ENCODE results near the gene ABLIM3.
"Not testable (repeated sequence)": the region's sequence is repeated elsewhere in the genome, so short reads cannot be mapped to it uniquely, and the experiment has no call there.

Gene ABLIM3

GRCh38 chr5:149268928-149269557 is 127.8 kb downstream of the ABLIM3 start:
- DNase-seq (ENCODE audit: low read depth in 1 of 2, low spot score in 1 of 2) = peak; percentile 76 to 79
- TF ChIP-seq JUND (IDR thresholded peaks at IDR 0.05; ENCODE audit: low read depth) = no peak
- in situ Hi-C loops (cut with HindIII; ENCODE audit: low pct_unique_long_range_greater_than_20kb, low sequenced_read_pairs) = no loop called here

GRCh38 chr5:149271195-149271715 is 130.0 kb downstream of the ABLIM3 start:
- no peak for TF ChIP-seq JUND (IDR thresholded peaks at IDR 0.05; ENCODE audit: low read depth)
- DNase-seq (ENCODE audit: low read depth in 1 of 2, low spot score in 1 of 2) = no peak
- in situ Hi-C loops (cut with HindIII; ENCODE audit: low pct_unique_long_range_greater_than_20kb, low sequenced_read_pairs) = no loop called here

- in situ Hi-C loops (cut with HindIII; ENCODE audit: low pct_unique_long_range_greater_than_20kb, low sequenced_read_pairs) = no loop called here
- DNase-seq (ENCODE audit: low read depth in 1 of 2, low spot score in 1 of 2) = peak; percentile 48 to 70
- TF ChIP-seq JUND (IDR thresholded peaks at IDR 0.05; ENCODE audit: low read depth) = no peak
Observed at GRCh38 chr5:149271716-149272563, 130.6 kb downstream of the ABLIM3 start, which contains the start of gene AFAP1L1. AFAP1L1 (plus strand) TSS chr5:149271859; CDS start chr5:149271969, 110 bp downstream.

GRCh38 chr5:149272781-149273180 is 131.5 kb downstream of the ABLIM3 start:
- DNase-seq (ENCODE audit: low read depth in 1 of 2, low spot score in 1 of 2); in situ Hi-C loops (cut with HindIII; ENCODE audit: low pct_unique_long_range_greater_than_20kb, low sequenced_read_pairs): not testable (repeated sequence)

- in situ Hi-C loops (cut with HindIII; ENCODE audit: low pct_unique_long_range_greater_than_20kb, low sequenced_read_pairs) = no loop called here
- TF ChIP-seq JUND (IDR thresholded peaks at IDR 0.05; ENCODE audit: low read depth) = no peak
- no peak for DNase-seq (ENCODE audit: low read depth in 1 of 2, low spot score in 1 of 2)
Observed at GRCh38 chr5:149273237-149273636, 131.9 kb downstream of the ABLIM3 start.

GRCh38 chr5:149273950-149274349 is 132.7 kb downstream of the ABLIM3 start:
- in situ Hi-C loops (cut with HindIII; ENCODE audit: low pct_unique_long_range_greater_than_20kb, low sequenced_read_pairs) = no loop called here
- no peak for TF ChIP-seq JUND (IDR thresholded peaks at IDR 0.05; ENCODE audit: low read depth)
- DNase-seq (ENCODE audit: low read depth in 1 of 2, low spot score in 1 of 2) = no peak

GRCh38 chr5:149274939-149275338 is 133.6 kb downstream of the ABLIM3 start:
- no peak for TF ChIP-seq JUND (IDR thresholded peaks at IDR 0.05; ENCODE audit: low read depth)
- in situ Hi-C loops (cut with HindIII; ENCODE audit: low pct_unique_long_range_greater_than_20kb, low sequenced_read_pairs) = no loop called here
- no peak for DNase-seq (ENCODE audit: low read depth in 1 of 2, low spot score in 1 of 2)

GRCh38 chr5:149277801-149278200 is 136.5 kb downstream of the ABLIM3 start:
- no peak for DNase-seq (ENCODE audit: low read depth in 1 of 2, low spot score in 1 of 2)
- TF ChIP-seq JUND (IDR thresholded peaks at IDR 0.05; ENCODE audit: low read depth) = no peak
- in situ Hi-C loops (cut with HindIII; ENCODE audit: low pct_unique_long_range_greater_than_20kb, low sequenced_read_pairs) = no loop called here

- in situ Hi-C loops (cut with HindIII; ENCODE audit: low pct_unique_long_range_greater_than_20kb, low sequenced_read_pairs) = no loop called here
- no peak for TF ChIP-seq JUND (IDR thresholded peaks at IDR 0.05; ENCODE audit: low read depth)
- DNase-seq (ENCODE audit: low read depth in 1 of 2, low spot score in 1 of 2) = no peak
Observed at GRCh38 chr5:149278451-149279210, 137.3 kb downstream of the ABLIM3 start.

- no peak for DNase-seq (ENCODE audit: low read depth in 1 of 2, low spot score in 1 of 2)
- no peak for TF ChIP-seq JUND (IDR thresholded peaks at IDR 0.05; ENCODE audit: low read depth)
- in situ Hi-C loops (cut with HindIII; ENCODE audit: low pct_unique_long_range_greater_than_20kb, low sequenced_read_pairs) = no loop called here
Observed at GRCh38 chr5:149279661-149280060, 138.4 kb downstream of the ABLIM3 start.

GRCh38 chr5:149280124-149280523 is 138.8 kb downstream of the ABLIM3 start:
- no peak for TF ChIP-seq JUND (IDR thresholded peaks at IDR 0.05; ENCODE audit: low read depth)
- in situ Hi-C loops (cut with HindIII; ENCODE audit: low pct_unique_long_range_greater_than_20kb, low sequenced_read_pairs) = no loop called here
- DNase-seq (ENCODE audit: low read depth in 1 of 2, low spot score in 1 of 2) = no peak

- in situ Hi-C loops (cut with HindIII; ENCODE audit: low pct_unique_long_range_greater_than_20kb, low sequenced_read_pairs) = no loop called here
- TF ChIP-seq JUND (IDR thresholded peaks at IDR 0.05; ENCODE audit: low read depth) = no peak
- DNase-seq (ENCODE audit: low read depth in 1 of 2, low spot score in 1 of 2) = no peak
Observed at GRCh38 chr5:149280802-149281201, 139.5 kb downstream of the ABLIM3 start.
